Upper lobe of left lung (tissue), 6 donors: ENCODE results near the gene FBXO45. TPM values are rescaled to one million over a fixed set of nuclear protein-coding genes. Genes with fewer than 3 reads are reported as not detected.

ENCODE experiments used
- ATAC-seq, 2 donors: fragments of 200-7000 bp; cut with Tn5 transposase; one replicate each; pipeline ENCODE4 v1.9.1; 2022; ENCODE audit warnings: mild to moderate bottlenecking in 2 of 2, moderate library complexity in 2 of 2; ENCODE audit not compliant: low FRiP score in 2 of 2
- DNase-seq, 2 donors: peaks; one replicate each; pipeline ENCODE4 v3.0.0-alpha.2; 2019 to 2020
- H3K27ac ChIP-seq, 4 donors: fragments of 200-600 bp; sonication (generic); one replicate each; pipeline ENCODE4 v1.5.1; 2016 to 2019
- H3K27me3 ChIP-seq, 4 donors: fragments of 200-600 bp; sonication (generic); one replicate each; pipeline ENCODE4 v1.5.1; 2017 to 2019
- H3K36me3 ChIP-seq, 4 donors: fragments of 200-600 bp; sonication (generic); one replicate each; pipeline ENCODE4 v1.5.1; 2016 to 2019
- H3K4me1 ChIP-seq, 4 donors: fragments of 200-600 bp; sonication (generic); one replicate each; pipeline ENCODE4 v1.5.1; 2018 to 2019
- H3K4me3 ChIP-seq, 4 donors: fragments of 200-600 bp; sonication (generic); one replicate each; pipeline ENCODE4 v1.5.1; 2017 to 2019; ENCODE audit warnings: mild to moderate bottlenecking in 2 of 4, moderate library complexity in 1 of 4
- H3K9me3 ChIP-seq, 4 donors: fragments of 200-600 bp; sonication (generic); one replicate each; pipeline ENCODE4 v1.5.1; 2018 to 2019
- EP300 ChIP-seq, 4 donors: sonication (generic); formaldehyde crosslinking; IDR thresholded peaks; one replicate each; pipeline ENCODE4 v1.5.1; 2017; ENCODE audit warnings: antibody characterized with exemption in 4 of 4, control low read depth in 2 of 4
- POLR2A ChIP-seq, 4 donors: fragments of 450-650 bp; IDR thresholded peaks; one replicate each; pipeline ENCODE4 v1.5.1; 2016 to 2017; ENCODE audit warnings: antibody characterized with exemption in 4 of 4, mild to moderate bottlenecking in 2 of 4
- POLR2AphosphoS5 ChIP-seq, 2 donors: sonication (generic); formaldehyde crosslinking; IDR thresholded peaks; one replicate each; pipeline ENCODE4 v1.5.1; 2017; ENCODE audit warnings: antibody characterized with exemption in 2 of 2
- WGBS, 2 donors: methylation state at CpG; one replicate each; pipeline ENCODE4 v1.1.5; 2017 to 2018; 5-methylcytosine and 5-hydroxymethylcytosine counted together
- total RNA-seq, 6 donors: library from RNA; depleted of rRNA in 4 of 6; stranded (reverse); fragments of >200 nt in 4 of 6; gene quantifications; one replicate each; pipeline versions ENCODE4 v1.1.0 to v1.2.1, GENCODE V29; 2016 to 2021
- TF ChIP-seq, protein P1 (sequence below), 6 experiments: fragments of 450-650 bp in 4 of 6; fragments of 200-600 bp in 2 of 6; sonication (generic) in 2 of 6; IDR thresholded peaks; one replicate each; pipeline ENCODE4 v1.5.1; 2016 to 2019; ENCODE audit warnings: antibody characterized with exemption in 6 of 6
- donor health status: DM: no; HTN: no; CAD: no; lungs with moderate emphysema.
- donor health status: DM: no; HTN: yes; CAD: no; lungs with severe emphysema.

FBXO45 gene
- total RNA-seq, 6 donors from 2014 or later = 2.2 to 9.6 (median 6.4) TPM

DNA sequence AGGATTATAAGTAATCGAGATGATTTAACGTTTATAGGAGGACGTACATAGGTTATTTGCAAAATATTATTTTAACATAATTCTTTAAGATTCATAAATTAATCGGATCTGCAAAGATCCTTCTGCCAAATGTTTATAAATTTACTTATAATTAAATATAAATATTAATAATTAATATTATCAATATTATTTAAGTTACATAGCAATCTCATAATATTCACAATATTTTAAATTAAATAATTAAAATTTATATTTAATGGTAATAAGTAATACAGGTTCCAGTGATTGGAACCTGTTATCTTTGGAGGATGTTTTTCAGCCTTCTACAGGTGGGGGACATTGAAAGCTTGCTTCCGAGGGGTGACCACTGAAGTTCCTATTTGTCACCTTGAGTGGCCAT lies 16.2 kb upstream of the FBXO45 start:
- ATAC-seq = no peak
- Histone ChIP-seq H3K27ac (no peak overlapping the region), H3K9me3 (peaks cover 0 to 7% (median 2%) of the 10 kb centered on the region in 4 donors), H3K4me3 (no peak overlapping the region), H3K36me3 (peaks cover 0 to 17% (median 0%) of the 10 kb centered on the region in 4 donors), H3K4me1 (no peaks in the 10 kb centered on the region), H3K27me3 (no peaks in the 10 kb centered on the region)
- TF ChIP-seq, protein P1, sequence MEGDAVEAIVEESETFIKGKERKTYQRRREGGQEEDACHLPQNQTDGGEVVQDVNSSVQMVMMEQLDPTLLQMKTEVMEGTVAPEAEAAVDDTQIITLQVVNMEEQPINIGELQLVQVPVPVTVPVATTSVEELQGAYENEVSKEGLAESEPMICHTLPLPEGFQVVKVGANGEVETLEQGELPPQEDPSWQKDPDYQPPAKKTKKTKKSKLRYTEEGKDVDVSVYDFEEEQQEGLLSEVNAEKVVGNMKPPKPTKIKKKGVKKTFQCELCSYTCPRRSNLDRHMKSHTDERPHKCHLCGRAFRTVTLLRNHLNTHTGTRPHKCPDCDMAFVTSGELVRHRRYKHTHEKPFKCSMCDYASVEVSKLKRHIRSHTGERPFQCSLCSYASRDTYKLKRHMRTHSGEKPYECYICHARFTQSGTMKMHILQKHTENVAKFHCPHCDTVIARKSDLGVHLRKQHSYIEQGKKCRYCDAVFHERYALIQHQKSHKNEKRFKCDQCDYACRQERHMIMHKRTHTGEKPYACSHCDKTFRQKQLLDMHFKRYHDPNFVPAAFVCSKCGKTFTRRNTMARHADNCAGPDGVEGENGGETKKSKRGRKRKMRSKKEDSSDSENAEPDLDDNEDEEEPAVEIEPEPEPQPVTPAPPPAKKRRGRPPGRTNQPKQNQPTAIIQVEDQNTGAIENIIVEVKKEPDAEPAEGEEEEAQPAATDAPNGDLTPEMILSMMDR (IDR thresholded peaks at IDR 0.05) = no peak
- no peak for TF ChIP-seq POLR2A (IDR thresholded peaks at IDR 0.05)
- TF ChIP-seq POLR2AphosphoS5 (IDR thresholded peaks at IDR 0.05) = no peak
- WGBS, 2 donors = 97% methylated on average over 5 of the region's 5 CpGs
- DNase-seq = no peak

DNA sequence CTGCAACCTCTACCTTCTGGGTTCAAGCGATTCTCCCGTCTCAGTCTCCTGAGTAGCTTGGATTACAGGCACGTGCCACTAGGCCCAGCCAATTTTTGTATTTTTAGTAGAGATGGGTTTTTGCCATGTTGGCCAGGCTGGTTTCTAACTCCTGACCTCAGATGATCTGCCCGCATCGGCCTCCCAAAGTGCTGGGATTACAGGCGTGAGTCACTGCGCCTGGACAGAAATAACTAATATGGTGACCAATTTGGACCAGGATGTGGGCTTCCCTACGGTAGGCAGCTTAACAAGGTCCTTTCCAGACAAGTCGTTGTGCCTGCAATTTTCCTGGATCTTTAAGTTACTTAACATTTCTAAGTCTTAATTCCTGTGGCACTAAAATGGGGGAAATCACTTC lies 14.9 kb upstream of the FBXO45 start:
- Histone ChIP-seq H3K27ac (no peak overlapping the region), H3K36me3 (peaks cover 0 to 17% (median 0%) of the 10 kb centered on the region in 4 donors), H3K27me3 (no peaks in the 10 kb centered on the region), H3K9me3 (peaks cover 0 to 7% (median 2%) of the 10 kb centered on the region in 4 donors), H3K4me1 (no peaks in the 10 kb centered on the region), H3K4me3 (no peak overlapping the region)
- TF ChIP-seq POLR2A (IDR thresholded peaks at IDR 0.05) (no peak), EP300 (IDR thresholded peaks at IDR 0.05) (no peak), POLR2AphosphoS5 (IDR thresholded peaks at IDR 0.05) (no peak)
- TF ChIP-seq, protein P1 (IDR thresholded peaks at IDR 0.05) = no peak
- ATAC-seq (no peak), DNase-seq (no peak)
- 94 to 96% methylated on average over 9 of the region's 9 CpGs for WGBS, 2 donors

DNA sequence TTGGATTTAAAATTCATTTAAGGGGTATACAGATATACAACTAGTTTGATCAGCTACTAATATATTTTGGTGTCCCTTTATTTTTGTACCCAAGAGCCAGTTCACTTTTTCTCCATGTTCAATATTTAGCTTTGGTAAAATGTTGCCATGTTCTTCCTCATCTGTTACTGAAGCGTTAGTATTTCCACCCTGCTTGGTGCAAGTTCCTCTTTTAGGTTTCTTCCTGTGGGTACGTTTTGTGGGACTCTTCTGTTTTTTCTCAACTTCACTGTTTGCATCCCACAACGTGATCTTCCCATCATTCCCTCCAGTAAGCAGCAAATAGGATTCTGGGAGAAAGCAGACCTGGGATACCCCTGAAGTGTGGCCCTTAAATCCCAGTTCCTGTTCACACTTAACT lies 14.3 kb upstream of the FBXO45 start:
- Histone ChIP-seq H3K4me1 (no peaks in the 10 kb centered on the region), H3K9me3 (peaks cover 0 to 5% (median 2%) of the 10 kb centered on the region in 4 donors), H3K4me3 (no peak overlapping the region), H3K36me3 (peaks cover 0 to 22% (median 0%) of the 10 kb centered on the region in 4 donors), H3K27me3 (no peaks in the 10 kb centered on the region), H3K27ac (no peak overlapping the region)
- TF ChIP-seq, protein P1 (IDR thresholded peaks at IDR 0.05) = no peak
- TF ChIP-seq POLR2AphosphoS5 (IDR thresholded peaks at IDR 0.05) = no peak
- no peak for TF ChIP-seq POLR2A (IDR thresholded peaks at IDR 0.05)
- no peak for TF ChIP-seq EP300 (IDR thresholded peaks at IDR 0.05)
- no peak for DNase-seq
- peak in 1 of 2 donors; percentile 53 for ATAC-seq
- 62 to 63% methylated on average over 3 of the region's 3 CpGs for WGBS, 2 donors

DNA sequence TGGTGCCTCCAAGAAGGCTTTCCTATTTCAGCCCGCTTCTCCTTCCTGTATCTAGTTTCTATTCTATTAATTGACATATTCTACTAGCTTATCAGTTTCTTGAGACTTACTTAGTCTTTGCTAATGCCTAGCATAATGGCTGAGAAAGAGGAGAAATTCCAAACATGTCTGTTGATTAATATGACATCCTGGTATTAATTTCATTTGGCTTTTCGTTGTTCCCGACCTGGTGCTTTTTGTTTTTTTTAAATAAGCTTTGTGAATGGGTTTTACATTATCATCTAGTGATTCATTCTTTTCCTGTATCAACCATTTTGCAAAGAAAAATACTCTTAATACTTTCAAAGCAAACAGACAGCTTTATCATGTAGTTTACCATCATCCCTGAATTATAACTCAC lies 13.2 kb upstream of the FBXO45 start:
- ATAC-seq = no peak
- Histone ChIP-seq H3K27me3 (no peaks in the 10 kb centered on the region), H3K4me3 (no peak overlapping the region), H3K4me1 (no peaks in the 10 kb centered on the region), H3K36me3 (peaks cover 0 to 33% (median under 1%) of the 10 kb centered on the region in 4 donors), H3K9me3 (no peaks in the 10 kb centered on the region), H3K27ac (no peak overlapping the region)
- DNase-seq = no peak
- TF ChIP-seq EP300 (IDR thresholded peaks at IDR 0.05) (no peak), POLR2AphosphoS5 (IDR thresholded peaks at IDR 0.05) (no peak), POLR2A (IDR thresholded peaks at IDR 0.05) (no peak)
- TF ChIP-seq, protein P1 (IDR thresholded peaks at IDR 0.05) = no peak
- 83% methylated on average over 3 of the region's 3 CpGs for WGBS, 2 donors

DNA sequence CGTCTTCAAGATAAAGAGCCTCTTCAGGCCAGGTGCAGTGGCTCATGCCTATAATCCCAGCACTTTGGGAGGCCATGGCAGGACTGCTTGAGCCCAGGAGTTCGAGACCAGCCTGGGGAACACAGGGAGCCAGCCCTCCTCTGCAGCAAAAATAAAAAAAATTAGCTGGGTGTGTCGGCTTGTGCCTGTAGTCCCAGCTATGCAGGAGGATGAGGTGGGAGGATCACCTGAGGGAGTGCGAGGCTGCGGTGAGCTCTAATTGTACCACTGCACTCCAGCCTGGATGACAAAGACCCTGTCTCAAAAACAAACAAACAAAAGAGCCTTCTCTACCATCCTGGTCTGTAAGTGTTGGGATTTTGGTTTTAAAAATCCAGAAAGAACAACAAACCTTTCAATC lies 11.2 kb upstream of the FBXO45 start:
- ATAC-seq (no peak), DNase-seq (no peak)
- no peaks in the 10 kb centered on the region for H3K9me3 ChIP-seq
- TF ChIP-seq EP300 (IDR thresholded peaks at IDR 0.05) (no peak), POLR2AphosphoS5 (IDR thresholded peaks at IDR 0.05) (no peak), POLR2A (IDR thresholded peaks at IDR 0.05) (no peak)
- TF ChIP-seq, protein P1 (IDR thresholded peaks at IDR 0.05) = no peak
- no peaks in the 10 kb centered on the region for H3K4me1 ChIP-seq
- H3K36me3 ChIP-seq = peaks cover 0 to 44% (median 7%) of the 10 kb centered on the region in 4 donors
- H3K4me3 ChIP-seq = no peak overlapping the region
- 85 to 86% methylated on average over 5 of the region's 5 CpGs for WGBS, 2 donors
- no peak overlapping the region for H3K27ac ChIP-seq
- H3K27me3 ChIP-seq = no peaks in the 10 kb centered on the region
